ENCODE data around the gene C20orf204. TPM values are rescaled to one million over a fixed set of nuclear protein-coding genes. Genes with fewer than 3 reads are reported as not detected.

C20orf204 gene
- total RNA-seq, 3 donors from 2014 or later (not counting 1 experiment from before 2014, with no cell fraction given), result 4.3 to 5.5 (median 5.3) TPM

GRCh38 chr20:64072498-64073063 lies 36.6 kb downstream of the C20orf204 start:
- Mint-ChIP-seq H3K27ac (peak overlapping the region in 1 of 2 donors; percentile 52), H3K36me3 (no peaks in the 10 kb centered on the region), H3K4me1 (peaks cover 5 to 38% of the 10 kb centered on the region in 2 donors), H3K9me3 (no peaks in the 10 kb centered on the region), H3K4me3 (no peak overlapping the region), H3K27me3 (ENCODE audit: low read depth in 2 of 2) (no peaks in the 10 kb centered on the region)
- H3K4me3 ChIP-seq (ENCODE audit: low read length), result no peak overlapping the region
- peaks cover 51% of the 10 kb centered on the region for H3K4me1 ChIP-seq (ENCODE audit: control insufficient read depth, insufficient read depth, low read length)
- DNase-seq (no peak), ATAC-seq (no peak)
- 80% methylated on average over 14 of the region's 14 CpGs for WGBS (ENCODE audit: insufficient coverage)
- H3K27me3 ChIP-seq (ENCODE audit: control insufficient read depth, insufficient read depth, low read length), result no peaks in the 10 kb centered on the region
- H3K36me3 ChIP-seq (ENCODE audit: control insufficient read depth, insufficient read depth, low read length), result peaks cover 43% of the 10 kb centered on the region
- no peak overlapping the region for H3K27ac ChIP-seq (ENCODE audit: low read length)
- TF ChIP-seq CTCF (IDR thresholded peaks at IDR 0.05), result no peak
- intact Hi-C loops (cut with micrococcal nuclease), result no loop called here
- H3K9me3 ChIP-seq (ENCODE audit: control insufficient read depth, insufficient read depth, low read length), result no peaks in the 10 kb centered on the region

DNA sequence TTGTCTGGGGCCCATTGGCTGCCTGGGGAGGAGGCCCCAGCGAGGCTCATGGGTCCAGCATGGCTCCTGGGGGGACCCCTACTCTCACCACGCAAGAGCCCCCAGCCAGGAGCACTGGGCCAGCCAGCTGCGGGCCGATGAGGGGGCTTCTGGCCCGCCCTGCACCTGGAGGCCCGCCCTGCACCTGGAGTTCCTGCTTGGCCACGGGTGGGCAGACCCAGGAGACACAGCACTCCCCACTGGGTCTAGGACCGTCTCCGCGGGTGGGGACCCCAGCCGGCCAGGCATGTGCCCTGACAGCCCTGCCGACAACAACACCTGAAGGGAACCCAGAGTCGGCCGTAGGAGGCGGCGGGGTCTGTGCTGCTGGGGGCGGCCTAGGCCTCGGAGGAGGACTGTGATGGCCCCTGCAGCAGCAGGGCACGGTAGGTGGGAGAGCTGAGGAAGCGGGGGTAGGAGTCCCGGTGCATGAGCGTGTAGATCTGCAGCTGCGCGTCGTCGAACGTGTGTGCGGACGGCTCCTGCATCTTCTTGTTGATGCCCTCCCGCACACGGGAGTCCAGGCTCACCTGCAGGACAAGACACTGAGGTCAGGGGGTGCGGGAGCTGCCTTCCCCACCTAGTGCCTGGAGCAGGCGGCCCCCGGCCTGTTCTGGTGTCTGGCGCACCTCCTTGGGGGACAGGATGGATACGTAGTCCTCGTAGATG lies 37.6 kb downstream of the C20orf204 start:
- no peak overlapping the region for H3K27ac Mint-ChIP-seq
- no peaks in the 10 kb centered on the region for H3K27me3 Mint-ChIP-seq (ENCODE audit: low read depth in 2 of 2)
- H3K4me1 ChIP-seq (ENCODE audit: control insufficient read depth, insufficient read depth, low read length), result peaks cover 52% of the 10 kb centered on the region
- no peaks in the 10 kb centered on the region for H3K27me3 ChIP-seq (ENCODE audit: control insufficient read depth, insufficient read depth, low read length)
- H3K27ac ChIP-seq (ENCODE audit: low read length), result no peak overlapping the region
- intact Hi-C loops (cut with micrococcal nuclease), result no loop called here
- 93% methylated on average over 37 of the region's 37 CpGs for WGBS (ENCODE audit: insufficient coverage)
- H3K4me3 ChIP-seq (ENCODE audit: low read length), result no peak overlapping the region
- no peaks in the 10 kb centered on the region for H3K9me3 ChIP-seq (ENCODE audit: control insufficient read depth, insufficient read depth, low read length)
- no peaks in the 10 kb centered on the region for H3K9me3 Mint-ChIP-seq
- TF ChIP-seq CTCF (IDR thresholded peaks at IDR 0.05), result no peak
- peaks cover 11 to 39% of the 10 kb centered on the region in 2 donors for H3K4me1 Mint-ChIP-seq
- peaks cover 43% of the 10 kb centered on the region for H3K36me3 ChIP-seq (ENCODE audit: control insufficient read depth, insufficient read depth, low read length)
- ATAC-seq (no peak), DNase-seq (no peak)
- no peak overlapping the region for H3K4me3 Mint-ChIP-seq
- no peaks in the 10 kb centered on the region for H3K36me3 Mint-ChIP-seq

GRCh38 chr20:64074184-64074789 lies 38.3 kb downstream of the C20orf204 start:
- H3K27ac Mint-ChIP-seq, result no peak overlapping the region
- peaks cover 11 to 39% of the 10 kb centered on the region in 2 donors for H3K4me1 Mint-ChIP-seq

More at GRCh38 chr20:64074184-64074789, 38.3 kb downstream of the C20orf204 start:
- H3K4me3 ChIP-seq (ENCODE audit: low read length), result no peak overlapping the region
- intact Hi-C loops (cut with micrococcal nuclease), result no loop called here
- ATAC-seq (no peak), DNase-seq (no peak)
- WGBS (ENCODE audit: insufficient coverage), result 89% methylated on average over 28 of the region's 28 CpGs
- H3K4me1 ChIP-seq (ENCODE audit: control insufficient read depth, insufficient read depth, low read length), result peaks cover 46% of the 10 kb centered on the region
- TF ChIP-seq CTCF (IDR thresholded peaks at IDR 0.05), result no peak
- Mint-ChIP-seq H3K9me3 (no peaks in the 10 kb centered on the region), H3K36me3 (no peaks in the 10 kb centered on the region), H3K27me3 (ENCODE audit: low read depth in 2 of 2) (no peaks in the 10 kb centered on the region), H3K4me3 (no peak overlapping the region)
- no peaks in the 10 kb centered on the region for H3K27me3 ChIP-seq (ENCODE audit: control insufficient read depth, insufficient read depth, low read length)
- H3K36me3 ChIP-seq (ENCODE audit: control insufficient read depth, insufficient read depth, low read length), result peaks cover 43% of the 10 kb centered on the region
- no peaks in the 10 kb centered on the region for H3K9me3 ChIP-seq (ENCODE audit: control insufficient read depth, insufficient read depth, low read length)
- no peak overlapping the region for H3K27ac ChIP-seq (ENCODE audit: low read length)
